ENCODE measurements around the gene PLK3.
A peak's percentile ranks its signal among the peaks of the same experiment; 100 is the strongest.
"Not testable (repeated sequence)": the region's sequence is repeated elsewhere in the genome, so short reads cannot be mapped to it uniquely, and the experiment has no call there.

The PLK3 gene

GRCh38 chr1:44806025-44806703 lies 6.0 kb downstream of the PLK3 start:
- no peak overlapping the region for H3K9ac ChIP-seq (ENCODE audit: low read depth, low read length)

GRCh38 chr1:44806704-44807363 lies 6.7 kb downstream of the PLK3 start, which contains the start of gene DYNLT4:
DYNLT4 (minus strand) TSS chr1:44807351; CDS start chr1:44806668, 683 bp downstream.
- Histone ChIP-seq H3K4me3 (ENCODE audit: low read depth, low read length) (peak within 1 kb of the TSS; percentile 0), H3K27me3 (ENCODE audit: control insufficient read depth, insufficient read depth, low read length) (no peaks in the 10 kb centered on the region), H3K9me3 (ENCODE audit: control insufficient read depth, insufficient read depth, low read length) (no peaks in the 10 kb centered on the region), H3K36me3 (ENCODE audit: control insufficient read depth, insufficient read depth, low read length) (peaks cover 39% of the 10 kb centered on the region), H3K4me1 (ENCODE audit: control insufficient read depth, insufficient read depth, low read length) (peaks cover 21% of the 10 kb centered on the region), H3K9ac (ENCODE audit: low read depth, low read length) (peak within 1 kb of the TSS; percentile 60)

More at GRCh38 chr1:44806025-44806703, 6.0 kb downstream of the PLK3 start:
- H3K27me3 ChIP-seq (ENCODE audit: control insufficient read depth, insufficient read depth, low read length) = no peaks in the 10 kb centered on the region
- H3K4me1 ChIP-seq (ENCODE audit: control insufficient read depth, insufficient read depth, low read length) = peaks cover 21% of the 10 kb centered on the region
- H3K36me3 ChIP-seq (ENCODE audit: control insufficient read depth, insufficient read depth, low read length) = peaks cover 39% of the 10 kb centered on the region
- no peaks in the 10 kb centered on the region for H3K9me3 ChIP-seq (ENCODE audit: control insufficient read depth, insufficient read depth, low read length)
- no peak overlapping the region for H3K4me3 ChIP-seq (ENCODE audit: low read depth, low read length)

GRCh38 chr1:44807364-44808062 lies 7.3 kb downstream of the PLK3 start:
- H3K36me3 ChIP-seq (ENCODE audit: control insufficient read depth, insufficient read depth, low read length) = peaks cover 39% of the 10 kb centered on the region
- peak overlapping the region; percentile 60 for H3K9ac ChIP-seq (ENCODE audit: low read depth, low read length)
- no peaks in the 10 kb centered on the region for H3K27me3 ChIP-seq (ENCODE audit: control insufficient read depth, insufficient read depth, low read length)
- peak overlapping the region; percentile 0 for H3K4me3 ChIP-seq (ENCODE audit: low read depth, low read length)
- H3K9me3 ChIP-seq (ENCODE audit: control insufficient read depth, insufficient read depth, low read length) = no peaks in the 10 kb centered on the region
- peaks cover 21% of the 10 kb centered on the region for H3K4me1 ChIP-seq (ENCODE audit: control insufficient read depth, insufficient read depth, low read length)

GRCh38 chr1:44808063-44808937 lies 8.1 kb downstream of the PLK3 start, which contains the start of gene BTBD19:
BTBD19 (plus strand) TSS chr1:44808523; CDS start chr1:44808821, 298 bp downstream.
- no peaks in the 10 kb centered on the region for H3K27me3 ChIP-seq (ENCODE audit: control insufficient read depth, insufficient read depth, low read length)
- peak within 1 kb of the TSS; percentile 3 for H3K4me3 ChIP-seq (ENCODE audit: low read depth, low read length)
- peaks cover 21% of the 10 kb centered on the region for H3K4me1 ChIP-seq (ENCODE audit: control insufficient read depth, insufficient read depth, low read length)
- peaks cover 31% of the 10 kb centered on the region for H3K36me3 ChIP-seq (ENCODE audit: control insufficient read depth, insufficient read depth, low read length)
- H3K9ac ChIP-seq (ENCODE audit: low read depth, low read length) = peak within 1 kb of the TSS; percentile 60
- no peaks in the 10 kb centered on the region for H3K9me3 ChIP-seq (ENCODE audit: control insufficient read depth, insufficient read depth, low read length)

- Histone ChIP-seq H3K27me3 (ENCODE audit: control insufficient read depth, insufficient read depth, low read length) (no peaks in the 10 kb centered on the region), H3K9ac (ENCODE audit: low read depth, low read length) (peak overlapping the region; percentile 32), H3K36me3 (ENCODE audit: control insufficient read depth, insufficient read depth, low read length) (peaks cover 22% of the 10 kb centered on the region), H3K9me3 (ENCODE audit: control insufficient read depth, insufficient read depth, low read length) (no peaks in the 10 kb centered on the region), H3K4me3 (ENCODE audit: low read depth, low read length) (peak overlapping the region; percentile 3), H3K4me1 (ENCODE audit: control insufficient read depth, insufficient read depth, low read length) (peaks cover 21% of the 10 kb centered on the region)
Observed at GRCh38 chr1:44808938-44809917, 9.1 kb downstream of the PLK3 start.

GRCh38 chr1:44810101-44810761 lies 10.1 kb downstream of the PLK3 start:
- Histone ChIP-seq H3K9ac (ENCODE audit: low read depth, low read length) (no peak overlapping the region), H3K27me3 (ENCODE audit: control insufficient read depth, insufficient read depth, low read length) (no peaks in the 10 kb centered on the region), H3K4me1 (ENCODE audit: control insufficient read depth, insufficient read depth, low read length) (peaks cover 21% of the 10 kb centered on the region), H3K9me3 (ENCODE audit: control insufficient read depth, insufficient read depth, low read length) (no peaks in the 10 kb centered on the region), H3K4me3 (ENCODE audit: low read depth, low read length) (no peak overlapping the region), H3K36me3 (ENCODE audit: control insufficient read depth, insufficient read depth, low read length) (peaks cover 16% of the 10 kb centered on the region)

GRCh38 chr1:44810762-44811105 lies 10.6 kb downstream of the PLK3 start:
- not testable (repeated sequence) for H3K9me3 ChIP-seq (ENCODE audit: control insufficient read depth, insufficient read depth, low read length); H3K9ac ChIP-seq (ENCODE audit: low read depth, low read length); H3K4me3 ChIP-seq (ENCODE audit: low read depth, low read length); H3K27me3 ChIP-seq (ENCODE audit: control insufficient read depth, insufficient read depth, low read length)
- Histone ChIP-seq H3K36me3 (ENCODE audit: control insufficient read depth, insufficient read depth, low read length) (peaks cover 10% of the 10 kb centered on the region), H3K4me1 (ENCODE audit: control insufficient read depth, insufficient read depth, low read length) (peaks cover 21% of the 10 kb centered on the region)

GRCh38 chr1:44811234-44811633 lies 11.1 kb downstream of the PLK3 start:
- Histone ChIP-seq H3K27me3 (ENCODE audit: control insufficient read depth, insufficient read depth, low read length) (no peaks in the 10 kb centered on the region), H3K9ac (ENCODE audit: low read depth, low read length) (no peak overlapping the region), H3K9me3 (ENCODE audit: control insufficient read depth, insufficient read depth, low read length) (no peaks in the 10 kb centered on the region), H3K36me3 (ENCODE audit: control insufficient read depth, insufficient read depth, low read length) (peaks cover 6% of the 10 kb centered on the region), H3K4me3 (ENCODE audit: low read depth, low read length) (no peak overlapping the region), H3K4me1 (ENCODE audit: control insufficient read depth, insufficient read depth, low read length) (peaks cover 21% of the 10 kb centered on the region)

GRCh38 chr1:44812822-44813543 lies 12.8 kb downstream of the PLK3 start:
- Histone ChIP-seq H3K4me1 (ENCODE audit: control insufficient read depth, insufficient read depth, low read length) (peaks cover 11% of the 10 kb centered on the region), H3K27me3 (ENCODE audit: control insufficient read depth, insufficient read depth, low read length) (no peaks in the 10 kb centered on the region), H3K9me3 (ENCODE audit: control insufficient read depth, insufficient read depth, low read length) (no peaks in the 10 kb centered on the region), H3K4me3 (ENCODE audit: low read depth, low read length) (peak overlapping the region; percentile 59), H3K36me3 (ENCODE audit: control insufficient read depth, insufficient read depth, low read length) (no peaks in the 10 kb centered on the region), H3K9ac (ENCODE audit: low read depth, low read length) (peak overlapping the region; percentile 54)

GRCh38 chr1:44815926-44816325 lies 15.7 kb downstream of the PLK3 start:
- not testable (repeated sequence) for H3K4me1 ChIP-seq (ENCODE audit: control insufficient read depth, insufficient read depth, low read length); H3K4me3 ChIP-seq (ENCODE audit: low read depth, low read length); H3K9me3 ChIP-seq (ENCODE audit: control insufficient read depth, insufficient read depth, low read length); H3K36me3 ChIP-seq (ENCODE audit: control insufficient read depth, insufficient read depth, low read length); H3K27me3 ChIP-seq (ENCODE audit: control insufficient read depth, insufficient read depth, low read length); H3K9ac ChIP-seq (ENCODE audit: low read depth, low read length)
